ENCODE results near the gene TASOR.

Gene TASOR

GRCh38 chr3:56664823-56665222 is 18.2 kb downstream of the TASOR start:
- no peak for DNase-seq (ENCODE audit: low read depth)
- TF ChIP-seq CTCF (conservative IDR thresholded peaks at IDR 0.05; ENCODE audit: low read depth, low read length): no peak
- H3K4me3 ChIP-seq (ENCODE audit: low read depth, low read length): no peak overlapping the region

- no peak overlapping the region for H3K4me3 ChIP-seq (ENCODE audit: low read depth, low read length)
- TF ChIP-seq CTCF (conservative IDR thresholded peaks at IDR 0.05; ENCODE audit: low read depth, low read length): no peak
- DNase-seq (ENCODE audit: low read depth): no peak
Observed at GRCh38 chr3:56655709-56656108, 27.4 kb downstream of the TASOR start.

DNA sequence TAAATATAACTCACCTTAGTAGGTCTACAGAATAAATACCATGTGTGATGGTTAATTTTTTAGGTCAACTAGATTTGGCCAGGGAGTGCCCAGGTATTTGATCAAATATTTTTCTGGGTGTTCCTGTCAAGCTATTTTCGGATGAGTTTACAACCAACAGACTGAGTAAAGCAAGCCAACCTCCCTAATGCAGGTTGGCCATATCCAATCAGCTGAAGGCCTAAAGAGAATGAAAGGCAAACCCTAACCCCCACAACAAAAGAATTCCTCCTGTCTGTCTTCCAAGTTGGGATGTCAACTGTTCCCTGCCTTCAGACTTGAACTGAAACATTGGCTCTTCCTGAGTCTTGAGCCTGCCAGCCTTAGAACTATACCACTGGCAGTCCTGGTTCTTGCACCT is 28.6 kb downstream of the TASOR start:
- no peak for TF ChIP-seq CTCF (conservative IDR thresholded peaks at IDR 0.05; ENCODE audit: low read depth, low read length)
- no peak overlapping the region for H3K4me3 ChIP-seq (ENCODE audit: low read depth, low read length)
- DNase-seq (ENCODE audit: low read depth): no peak

DNA sequence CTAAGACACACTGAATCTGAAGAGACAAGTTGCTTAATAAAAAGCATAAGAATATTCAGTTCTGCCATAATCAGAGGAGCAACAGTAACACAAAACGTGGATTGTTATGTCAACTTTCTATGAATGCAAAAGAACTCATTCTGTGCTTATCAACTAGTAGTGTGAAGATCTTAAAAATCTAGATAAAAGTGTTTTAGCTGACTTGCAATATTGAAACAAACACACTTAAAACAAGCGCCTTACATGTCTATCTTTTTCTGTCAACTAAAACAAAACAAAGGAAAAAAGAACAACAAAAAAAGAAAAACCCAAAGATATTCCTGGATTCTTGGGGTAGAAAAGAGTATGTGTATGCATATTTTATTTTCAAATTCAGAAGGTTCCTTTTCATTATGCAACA is 37.7 kb downstream of the TASOR start:
- TF ChIP-seq CTCF (conservative IDR thresholded peaks at IDR 0.05; ENCODE audit: low read depth, low read length): no peak
- no peak overlapping the region for H3K4me3 ChIP-seq (ENCODE audit: low read depth, low read length)
- no peak for DNase-seq (ENCODE audit: low read depth)

DNA sequence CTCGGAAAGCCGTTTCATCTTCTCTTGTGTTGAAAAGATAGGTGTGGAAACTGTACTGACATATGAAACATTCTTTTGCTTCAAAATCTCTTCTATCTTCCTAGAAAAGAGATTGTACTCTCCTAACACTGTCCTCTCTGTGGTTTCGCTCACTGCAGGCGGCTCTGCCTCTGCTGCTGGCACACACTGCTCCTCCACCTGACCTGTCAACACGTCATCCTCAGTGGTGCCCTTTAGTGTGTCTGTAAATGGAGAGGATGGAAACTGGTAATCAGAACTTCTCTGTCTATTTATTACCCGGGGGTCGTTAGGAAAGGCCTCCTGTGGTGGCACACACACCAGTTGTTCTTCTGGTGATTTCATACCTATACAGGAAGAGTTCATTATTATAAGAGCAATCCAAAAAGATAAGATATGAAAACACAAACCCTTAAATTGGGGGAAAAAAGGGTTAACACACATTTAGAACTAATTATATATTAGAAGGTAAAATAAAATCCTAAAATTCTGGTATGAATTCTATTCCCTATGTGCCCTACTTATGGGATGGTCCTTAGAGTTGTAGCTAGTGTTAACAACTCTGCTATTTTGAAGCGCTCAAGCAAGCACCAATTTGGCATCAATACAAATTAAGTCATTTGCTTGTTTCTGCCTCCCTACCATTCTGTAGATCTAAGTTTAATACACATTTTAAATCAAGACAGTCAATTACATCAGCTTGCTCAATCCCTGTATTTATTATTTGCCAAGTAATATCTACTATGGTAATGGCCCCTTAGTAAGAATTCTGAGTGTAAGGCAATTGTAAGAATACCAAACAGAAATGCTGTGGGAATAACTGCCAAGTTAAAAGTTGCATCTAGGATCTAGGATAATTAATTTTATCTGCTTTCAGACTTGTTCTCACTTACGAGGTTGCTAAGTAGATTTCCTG is 49.2 kb downstream of the TASOR start:
- no peak for TF ChIP-seq CTCF (conservative IDR thresholded peaks at IDR 0.05; ENCODE audit: low read depth, low read length)
- DNase-seq (ENCODE audit: low read depth): peak; percentile 26
- H3K4me3 ChIP-seq (ENCODE audit: low read depth, low read length): no peak overlapping the region
